ENCODE measurements around the gene LSM2.
A peak's percentile ranks its signal among the peaks of the same experiment; 100 is the strongest.
"Not testable (repeated sequence)": the region's sequence is repeated elsewhere in the genome, so short reads cannot be mapped to it uniquely, and the experiment has no call there.

The LSM2 gene

DNA sequence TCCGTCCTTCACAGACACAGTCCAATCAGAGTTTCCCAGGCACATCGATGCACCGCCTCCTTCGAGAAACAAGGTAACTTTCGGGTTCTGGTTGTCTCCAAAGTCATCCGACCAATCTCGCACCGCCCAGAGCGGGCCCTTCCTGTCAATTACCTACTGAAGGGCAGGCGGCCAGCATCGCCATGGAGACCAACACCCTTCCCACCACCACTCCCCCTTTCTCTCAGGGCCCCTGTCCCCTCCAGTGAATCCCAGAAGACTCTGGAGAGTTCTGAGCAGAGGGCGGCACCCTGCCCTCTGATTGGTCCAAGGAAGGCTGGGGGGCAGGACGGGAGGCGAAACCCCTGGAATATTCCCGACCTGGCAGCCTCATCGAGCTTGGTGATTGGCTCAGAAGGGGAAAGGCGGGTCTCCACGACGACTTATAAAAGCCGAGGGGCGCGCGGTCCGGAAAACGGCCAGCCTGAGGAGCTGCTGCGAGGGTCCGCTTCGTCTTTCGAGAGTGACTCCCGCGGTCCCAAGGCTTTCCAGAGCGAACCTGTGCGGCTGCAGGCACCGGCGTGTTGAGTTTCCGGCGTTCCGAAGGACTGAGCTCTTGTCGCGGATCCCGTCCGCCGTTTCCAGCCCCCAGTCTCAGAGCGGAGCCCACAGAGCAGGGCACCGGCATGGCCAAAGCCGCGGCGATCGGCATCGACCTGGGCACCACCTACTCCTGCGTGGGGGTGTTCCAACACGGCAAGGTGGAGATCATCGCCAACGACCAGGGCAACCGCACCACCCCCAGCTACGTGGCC, 20.7 kb upstream of the LSM2 start, which contains the start of gene HSPA1B:
TSS of gene HSPA1B (plus strand) at position 453 of the 794 bp plus-strand sequence. CDS start at position 666, 213 bp downstream.
- peak; percentile 100 for DNase-seq

DNA sequence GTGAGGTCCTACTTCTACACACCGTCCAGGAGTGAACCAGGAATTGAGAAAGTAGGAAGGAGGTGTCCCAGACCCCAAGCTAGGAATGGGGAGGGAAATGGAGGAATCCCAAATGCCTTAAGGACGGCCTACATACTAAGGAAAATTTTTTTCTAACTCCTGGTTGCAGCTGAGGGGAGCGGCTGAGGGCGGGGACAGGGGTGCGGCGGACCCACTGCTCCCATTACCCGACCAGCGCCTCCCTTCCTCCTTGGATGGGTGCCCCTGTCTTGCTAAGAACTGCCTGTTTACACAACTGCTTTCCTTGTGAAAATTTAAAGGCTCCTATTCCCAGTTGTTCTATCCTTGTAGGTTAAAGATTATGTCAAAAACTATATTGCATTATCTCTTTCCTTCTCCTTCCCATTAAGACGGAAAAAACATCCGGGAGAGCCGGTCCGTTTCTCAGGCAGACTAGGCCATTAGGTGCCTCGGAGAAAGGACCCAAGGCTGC, 20.1 kb upstream of the LSM2 start:
- DNase-seq, result peak; percentile 87

DNA sequence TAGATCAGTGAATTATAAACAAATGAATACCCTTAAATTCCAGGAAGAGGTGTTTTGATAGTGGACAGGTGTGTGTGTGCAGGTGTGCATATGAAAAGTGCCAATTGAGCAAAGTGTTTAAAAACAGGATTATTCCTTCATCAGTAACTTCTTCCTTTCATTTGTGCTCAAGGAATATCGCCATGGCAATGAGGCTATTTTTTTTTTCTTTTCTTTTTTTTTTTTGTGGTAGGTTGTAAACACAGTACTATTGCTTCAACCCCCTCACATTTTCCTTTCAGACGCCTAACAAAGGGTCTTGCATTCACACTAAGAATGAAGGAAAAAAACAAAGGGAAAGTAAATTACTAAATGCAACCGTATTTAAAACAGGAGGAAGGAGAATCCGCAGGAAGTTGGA, 18.8 kb upstream of the LSM2 start:
- no peak for DNase-seq

DNA sequence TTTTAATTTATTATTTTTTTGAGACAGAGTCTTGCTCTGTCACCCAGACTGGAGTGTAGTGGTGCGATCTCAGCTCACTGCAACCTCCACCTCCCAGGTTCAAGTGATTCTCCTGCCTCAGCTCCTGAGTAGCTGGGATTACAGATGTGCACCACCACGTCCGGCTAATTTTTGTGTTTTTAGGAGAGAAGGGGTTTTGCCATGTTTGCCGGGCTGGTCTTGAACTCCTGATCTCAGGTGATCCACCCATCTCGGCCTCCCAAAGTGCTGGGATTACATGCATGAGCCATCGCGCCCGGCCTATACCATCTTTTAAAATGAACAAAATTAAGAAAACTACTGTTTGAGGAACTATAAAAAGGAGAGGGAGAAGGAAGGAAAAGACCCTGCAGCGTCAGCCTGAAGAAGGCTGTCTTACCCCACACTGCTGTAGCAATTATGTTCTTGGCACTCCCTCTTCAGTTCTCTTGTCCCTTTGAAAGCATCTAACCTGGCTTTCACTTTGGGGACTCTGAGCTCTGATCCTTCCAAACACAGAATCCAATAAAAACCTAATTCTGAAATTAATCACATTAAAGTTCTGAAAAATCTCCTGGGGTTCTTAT, 16.9 kb upstream of the LSM2 start:
- not testable (repeated sequence) for DNase-seq

DNA sequence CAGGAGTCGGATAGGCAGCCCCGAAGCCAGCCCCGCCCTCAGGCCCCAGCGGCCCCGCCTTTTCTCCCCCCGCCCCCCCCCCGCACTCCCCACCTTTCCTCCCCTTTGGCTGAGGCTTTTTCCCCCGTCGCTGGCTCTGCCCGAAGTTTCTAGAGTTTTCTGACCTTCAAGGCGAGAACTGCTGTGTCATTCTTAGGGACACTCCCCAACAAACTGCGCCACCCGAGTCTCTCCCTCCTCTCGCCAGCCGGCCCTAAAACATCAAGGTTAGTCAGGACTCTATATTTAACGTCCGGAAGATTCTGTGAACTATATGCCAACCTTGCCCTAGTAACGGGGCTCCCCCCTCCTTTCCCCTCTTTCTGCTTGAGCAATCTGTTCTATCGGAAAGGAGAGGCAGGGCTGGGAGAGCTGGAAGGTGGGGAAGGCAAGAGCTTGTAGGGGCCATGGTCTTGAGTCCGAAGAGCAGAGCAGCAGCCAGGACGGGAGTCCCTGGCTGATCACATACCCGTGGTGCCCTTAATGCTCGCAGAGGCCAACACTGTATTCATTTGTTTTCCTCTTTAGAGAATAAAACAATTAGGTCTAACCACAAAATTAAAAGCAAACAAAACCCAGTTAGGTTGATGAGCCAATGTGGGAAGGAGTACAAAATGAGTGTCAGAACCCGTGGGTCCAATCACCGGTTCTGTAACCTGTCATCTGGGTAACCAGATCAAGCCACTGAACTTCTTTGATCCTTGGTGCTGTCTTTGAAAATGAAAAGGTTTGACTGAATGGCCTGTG, 15.5 kb upstream of the LSM2 start:
- DNase-seq, result peak; percentile 69

DNA sequence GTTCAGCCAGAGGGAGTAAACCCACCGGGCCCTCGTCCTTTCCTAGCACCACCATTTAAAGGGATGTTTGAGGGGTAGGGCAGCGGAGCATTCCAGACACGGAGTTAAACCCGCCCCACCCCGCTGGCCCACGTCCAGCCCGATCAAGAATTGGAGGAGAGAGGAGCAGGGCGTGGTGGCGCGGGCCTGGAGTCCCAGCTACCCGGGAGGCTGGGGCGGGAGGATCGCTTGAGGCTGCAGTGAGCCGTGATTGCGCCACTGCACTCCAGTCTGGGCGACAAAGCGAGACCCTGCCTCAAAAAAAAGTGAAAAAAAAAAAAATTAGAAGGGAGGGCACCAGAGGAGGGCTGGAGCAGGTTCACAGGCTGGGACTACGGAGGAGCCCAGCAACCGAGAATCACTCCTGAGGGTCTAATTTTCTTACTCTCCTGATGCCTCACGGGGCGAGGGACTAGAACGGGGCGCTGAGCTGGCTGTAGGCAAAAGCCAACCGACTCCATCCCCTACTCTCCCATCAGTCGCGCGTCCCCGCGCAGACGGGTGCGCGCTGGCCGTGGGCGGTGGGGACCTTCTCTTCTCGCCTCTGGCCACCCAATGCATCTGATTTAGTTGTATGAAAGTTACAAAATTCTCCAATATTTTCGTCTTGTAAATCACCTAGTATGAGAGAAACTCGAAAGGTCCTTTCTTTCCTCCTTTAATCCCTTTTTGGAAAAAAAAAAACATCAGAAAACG, 14.7 kb upstream of the LSM2 start:
- peak; percentile 43 for DNase-seq

DNA sequence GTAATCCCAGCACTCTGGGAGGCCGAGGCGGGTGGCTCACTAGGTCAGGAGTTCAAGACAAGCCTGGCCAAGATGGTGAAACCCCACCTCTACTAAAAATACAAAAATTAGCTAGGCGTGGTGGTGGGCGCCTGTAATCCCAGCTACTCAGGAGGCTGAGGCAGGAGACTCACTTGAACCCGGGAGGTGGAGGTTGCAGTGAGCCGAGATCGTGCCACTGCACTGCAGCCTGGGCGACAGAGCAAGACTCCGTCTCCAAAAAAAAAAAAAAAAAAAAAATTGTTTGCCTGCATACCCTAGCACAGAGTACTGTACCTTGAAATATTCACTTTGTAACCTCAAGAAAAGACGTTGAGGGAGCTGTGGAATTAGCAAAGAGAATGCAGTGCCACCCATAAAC, 13.6 kb upstream of the LSM2 start:
- DNase-seq, result not testable (repeated sequence)

DNA sequence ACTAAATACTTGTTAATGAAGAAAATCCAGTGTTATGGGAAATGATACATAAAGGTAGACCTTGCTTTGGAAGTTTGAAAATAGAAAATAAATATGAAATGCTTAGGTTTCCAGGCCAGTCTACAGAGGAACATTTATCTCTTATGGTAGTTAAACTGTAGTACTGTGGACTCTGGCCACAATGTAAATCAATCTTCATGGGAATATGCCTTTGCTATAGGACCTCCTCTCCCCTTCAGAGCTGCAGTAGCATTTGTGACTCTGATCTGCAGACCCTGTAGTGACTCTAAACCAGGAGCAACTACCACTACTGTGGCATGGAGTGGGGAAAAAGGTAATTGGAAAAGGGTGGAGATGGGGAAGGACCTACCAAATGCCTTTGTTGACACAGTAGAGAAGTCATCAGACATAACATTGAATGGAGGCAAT, 13.1 kb upstream of the LSM2 start:
- DNase-seq, result no peak

DNA sequence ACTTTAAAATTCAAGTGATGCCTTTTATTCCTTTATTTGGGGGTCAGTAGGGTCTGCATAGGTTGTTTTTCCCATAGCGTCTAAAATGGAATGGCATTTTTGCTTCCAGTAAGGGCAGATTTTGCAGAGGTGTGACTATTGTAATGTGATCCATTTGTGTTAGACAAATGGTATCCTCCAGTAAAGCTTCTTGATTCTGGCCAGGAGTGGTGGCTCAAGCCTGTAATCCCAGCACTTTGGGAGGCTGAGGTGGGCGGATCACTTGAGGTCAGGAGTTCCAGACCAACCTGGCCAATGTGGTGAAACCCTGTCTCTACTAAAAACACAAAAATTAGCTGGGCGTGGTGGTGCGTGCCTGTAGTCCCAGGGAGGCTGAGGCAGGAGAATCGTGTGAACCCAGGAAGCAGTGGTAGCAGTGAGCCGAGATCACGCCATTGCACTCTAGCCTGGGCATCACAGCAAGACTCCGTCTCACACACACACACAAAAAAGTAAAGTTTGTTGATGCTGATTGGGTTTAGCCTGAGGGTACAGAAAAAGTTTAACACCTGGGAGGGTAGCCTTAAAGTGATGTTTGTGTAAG, 11.3 kb upstream of the LSM2 start:
- not testable (repeated sequence) for DNase-seq

DNA sequence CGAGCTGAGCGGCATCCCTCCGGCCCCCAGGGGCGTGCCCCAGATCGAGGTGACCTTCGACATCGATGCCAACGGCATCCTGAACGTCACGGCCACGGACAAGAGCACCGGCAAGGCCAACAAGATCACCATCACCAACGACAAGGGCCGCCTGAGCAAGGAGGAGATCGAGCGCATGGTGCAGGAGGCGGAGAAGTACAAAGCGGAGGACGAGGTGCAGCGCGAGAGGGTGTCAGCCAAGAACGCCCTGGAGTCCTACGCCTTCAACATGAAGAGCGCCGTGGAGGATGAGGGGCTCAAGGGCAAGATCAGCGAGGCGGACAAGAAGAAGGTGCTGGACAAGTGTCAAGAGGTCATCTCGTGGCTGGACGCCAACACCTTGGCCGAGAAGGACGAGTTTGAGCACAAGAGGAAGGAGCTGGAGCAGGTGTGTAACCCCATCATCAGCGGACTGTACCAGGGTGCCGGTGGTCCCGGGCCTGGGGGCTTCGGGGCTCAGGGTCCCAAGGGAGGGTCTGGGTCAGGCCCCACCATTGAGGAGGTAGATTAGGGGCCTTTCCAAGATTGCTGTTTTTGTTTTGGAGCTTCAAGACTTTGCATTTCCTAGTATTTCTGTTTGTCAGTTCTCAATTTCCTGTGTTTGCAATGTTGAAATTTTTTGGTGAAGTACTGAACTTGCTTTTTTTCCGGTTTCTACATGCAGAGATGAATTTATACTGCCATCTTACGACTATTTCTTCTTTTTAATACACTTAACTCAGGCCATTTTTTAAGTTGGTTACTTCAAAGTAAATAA, 10.6 kb upstream of the LSM2 start:
- not testable (repeated sequence) for DNase-seq

DNA sequence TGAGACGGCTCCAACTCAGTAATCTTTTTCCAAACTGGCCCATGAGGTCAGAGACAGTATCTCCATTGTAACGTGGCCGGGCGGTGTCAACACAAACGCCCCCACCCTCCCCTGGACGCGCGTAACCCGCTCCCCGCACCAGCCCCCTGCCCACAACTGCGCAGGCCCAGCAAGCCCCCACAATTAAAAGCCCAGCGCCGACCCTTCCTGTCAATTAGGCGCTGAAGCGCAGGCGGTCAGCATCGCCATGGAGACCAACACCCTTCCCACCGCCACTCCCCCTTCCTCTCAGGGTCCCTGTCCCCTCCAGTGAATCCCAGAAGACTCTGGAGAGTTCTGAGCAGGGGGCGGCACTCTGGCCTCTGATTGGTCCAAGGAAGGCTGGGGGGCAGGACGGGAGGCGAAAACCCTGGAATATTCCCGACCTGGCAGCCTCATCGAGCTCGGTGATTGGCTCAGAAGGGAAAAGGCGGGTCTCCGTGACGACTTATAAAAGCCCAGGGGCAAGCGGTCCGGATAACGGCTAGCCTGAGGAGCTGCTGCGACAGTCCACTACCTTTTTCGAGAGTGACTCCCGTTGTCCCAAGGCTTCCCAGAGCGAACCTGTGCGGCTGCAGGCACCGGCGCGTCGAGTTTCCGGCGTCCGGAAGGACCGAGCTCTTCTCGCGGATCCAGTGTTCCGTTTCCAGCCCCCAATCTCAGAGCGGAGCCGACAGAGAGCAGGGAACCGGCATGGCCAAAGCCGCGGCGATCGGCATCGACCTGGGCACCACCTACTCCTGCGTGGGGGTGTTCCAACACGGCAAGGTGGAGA, 8.5 kb upstream of the LSM2 start, which contains the start of the genes HSPA1A and HSPA1L:
TSS of gene HSPA1A (plus strand) at position 519 of the 814 bp plus-strand sequence. CDS start at position 733, 214 bp downstream.
TSS of gene HSPA1L (minus strand) at position 259 of the 814 bp plus-strand sequence. CDS start 3,311 bp downstream, outside the sequence.
- peak; percentile 98 for DNase-seq

DNA sequence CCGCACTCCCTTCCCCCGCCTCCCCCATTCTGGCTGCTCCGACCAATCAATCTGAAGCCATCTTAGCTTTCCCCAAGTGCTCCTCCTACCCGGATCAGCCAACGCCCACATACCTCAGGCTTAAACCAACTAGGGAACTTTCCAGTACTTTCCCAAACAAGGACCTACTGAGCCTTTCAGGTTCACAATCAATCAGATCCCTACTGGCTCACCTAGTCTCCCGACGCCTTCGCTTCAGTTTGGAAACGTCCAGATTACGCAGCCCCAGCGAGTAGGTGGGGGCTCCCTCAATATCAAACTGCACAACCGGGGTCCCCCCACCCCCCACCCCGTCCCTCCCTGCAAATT, 7.9 kb upstream of the LSM2 start:
- DNase-seq, result peak; percentile 99

DNA sequence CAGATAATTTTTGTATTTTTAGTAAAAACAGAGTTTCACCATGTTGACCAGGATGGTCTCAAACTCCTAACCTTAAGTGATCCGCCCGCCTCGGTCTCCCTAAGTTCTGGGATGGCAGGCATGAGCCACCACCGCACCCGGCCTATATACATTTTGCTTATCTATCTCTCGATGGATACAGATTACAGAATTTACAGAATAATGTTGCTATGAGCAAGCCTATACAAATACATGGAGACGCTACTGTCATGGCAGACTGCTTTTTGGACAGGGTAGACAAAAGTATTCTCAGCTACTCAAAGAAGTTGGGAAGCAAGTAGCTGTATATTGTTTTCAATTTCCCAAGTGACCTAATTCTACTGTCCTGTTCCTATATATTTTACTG, 6.7 kb upstream of the LSM2 start:
- DNase-seq, result no peak

DNA sequence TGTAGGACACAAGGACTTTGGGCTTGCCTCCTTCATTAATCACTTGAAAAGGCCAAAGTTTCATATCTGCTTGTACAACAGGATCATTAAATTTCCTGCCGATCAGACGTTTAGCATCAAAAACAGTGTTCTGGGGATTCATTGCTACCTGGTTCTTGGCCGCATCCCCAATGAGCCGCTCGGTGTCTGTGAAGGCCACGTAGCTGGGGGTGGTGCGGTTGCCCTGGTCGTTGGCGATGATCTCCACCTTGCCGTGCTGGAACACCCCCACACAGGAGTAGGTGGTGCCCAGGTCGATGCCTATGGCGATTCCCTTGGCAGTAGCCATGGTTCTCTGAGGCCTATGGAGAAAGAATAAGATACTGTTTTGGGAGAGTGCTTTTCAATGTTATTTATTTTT, 4.9 kb upstream of the LSM2 start:
- no peak for DNase-seq

DNA sequence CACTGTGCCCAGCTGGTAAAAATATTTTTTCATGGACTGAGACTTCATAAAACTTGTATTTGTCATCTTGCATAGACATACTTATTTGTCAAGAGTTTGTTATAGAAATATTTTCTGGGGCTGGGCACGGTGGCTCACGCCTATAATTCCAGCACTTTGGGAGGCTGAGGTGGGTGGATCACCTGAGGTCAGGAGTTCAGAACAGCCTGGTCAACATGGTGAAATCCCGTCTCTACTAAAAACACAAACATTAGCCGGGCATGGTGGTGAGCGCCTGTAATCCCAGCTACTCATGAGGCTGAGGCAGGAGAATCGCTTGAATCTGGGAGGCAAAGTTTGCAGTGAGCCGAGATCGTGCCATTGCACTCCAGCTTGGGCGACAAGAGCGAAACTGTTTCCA, 1.8 kb upstream of the LSM2 start:
- DNase-seq, result not testable (repeated sequence)

DNA sequence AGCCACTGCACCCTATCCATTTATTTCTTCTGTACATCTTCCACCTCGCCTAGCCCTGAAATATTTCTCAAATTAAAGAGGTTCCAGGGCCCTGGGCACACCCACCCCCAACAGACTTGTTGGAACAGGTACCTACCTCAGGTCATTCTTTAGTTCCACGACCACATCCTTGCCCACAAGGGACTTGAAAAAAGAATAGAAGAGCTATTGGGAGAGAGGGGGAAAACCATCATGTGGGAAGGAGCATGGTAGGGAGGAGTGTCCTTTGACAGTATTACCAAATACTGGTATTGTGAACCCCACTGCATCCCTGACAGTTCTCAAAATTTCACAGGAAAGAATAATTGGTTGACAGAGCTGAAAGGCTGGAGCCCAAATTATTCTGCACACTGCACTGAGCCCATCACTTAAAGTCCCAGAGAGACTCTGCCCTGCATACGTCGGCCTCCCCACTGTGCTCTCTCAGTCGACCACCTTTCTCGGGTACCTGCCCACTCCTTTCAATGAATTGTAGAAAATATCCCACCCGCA, 762 bp downstream of the LSM2 start:
- DNase-seq, result no peak

DNA sequence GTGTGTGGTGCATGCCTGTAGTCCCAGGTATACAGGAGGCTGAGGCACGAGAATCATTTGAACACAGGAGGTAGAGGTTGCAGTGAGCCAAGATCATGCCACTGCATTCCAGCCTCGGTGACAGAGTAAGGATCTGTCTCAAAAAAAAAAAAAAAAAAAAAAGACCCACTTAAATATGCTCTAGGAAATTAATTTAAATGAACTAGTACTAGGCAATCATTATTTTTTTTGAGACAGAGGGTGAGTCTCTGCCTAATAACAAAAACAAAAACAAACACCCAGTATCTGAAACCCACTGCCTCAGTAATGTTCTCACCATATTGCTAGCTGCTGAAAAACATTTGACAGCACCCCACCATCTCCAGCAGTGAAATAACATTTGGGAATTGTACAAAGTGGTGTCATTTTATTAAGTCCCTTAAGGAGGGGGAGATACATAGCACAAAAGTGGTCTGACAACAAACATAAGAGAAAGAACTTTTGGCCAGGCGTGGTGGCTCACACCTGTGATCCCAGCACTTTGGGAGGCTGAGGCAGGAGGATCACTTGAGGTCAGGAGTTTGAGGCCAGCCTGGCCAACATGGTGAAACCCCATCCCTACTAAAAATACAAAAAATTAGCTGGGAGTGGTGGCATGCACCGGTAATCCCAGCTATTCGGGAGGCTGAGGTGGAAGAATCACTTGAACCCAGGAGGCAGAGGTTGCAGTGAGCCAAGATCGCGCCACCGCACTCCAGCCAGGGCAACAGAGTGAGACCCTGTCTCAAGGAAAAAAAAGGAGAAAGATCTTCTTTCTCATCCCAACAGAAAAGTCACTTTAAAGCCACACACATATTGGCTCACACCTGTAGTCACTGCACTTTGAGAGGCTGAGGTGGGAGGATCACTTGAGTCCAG, 5.5 kb downstream of the LSM2 start:
- not testable (repeated sequence) for DNase-seq

DNA sequence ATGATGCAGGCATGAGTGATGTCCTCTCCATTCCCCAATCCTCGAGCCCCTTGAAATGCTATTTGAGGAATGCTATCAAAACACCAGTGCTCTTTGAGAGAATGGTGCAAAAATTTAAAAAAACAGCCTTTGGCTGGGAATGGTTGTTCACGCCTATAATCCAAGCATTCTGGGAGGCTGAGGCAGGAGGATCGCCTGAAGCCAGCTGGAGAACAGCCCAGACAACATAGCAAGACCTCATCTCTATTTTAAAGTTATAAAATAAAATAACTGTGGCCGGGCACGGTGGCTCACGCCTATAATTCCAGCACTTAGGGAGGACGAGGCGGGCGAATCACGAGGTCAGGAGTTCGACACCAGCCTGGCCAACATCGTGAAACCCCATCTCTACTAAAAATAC, 7.0 kb downstream of the LSM2 start:
- no peak for DNase-seq

DNA sequence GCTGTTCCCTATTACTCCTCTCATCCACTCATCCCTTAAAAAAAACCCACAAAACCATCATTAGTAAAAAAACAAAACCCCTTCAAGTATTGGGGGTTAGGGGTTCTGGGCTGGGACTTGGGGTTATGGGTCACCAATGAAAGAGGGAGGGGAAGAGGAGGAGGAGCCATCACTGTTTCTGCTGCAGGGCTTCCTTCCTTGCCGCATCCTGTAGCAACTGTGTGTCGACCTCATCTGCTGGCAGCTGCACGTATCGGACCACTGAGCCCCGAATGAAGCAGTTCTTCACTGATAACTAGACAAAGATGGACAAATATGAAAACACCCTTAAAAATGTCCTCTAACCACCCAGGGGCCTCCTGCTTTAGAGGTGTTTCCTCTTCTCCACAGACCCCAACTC, 9.2 kb downstream of the LSM2 start:
- DNase-seq, result no peak

All from fibroblast of skin of abdomen (primary cell).